NCI-H187 (cell line): Measurements from ENCODE around the gene HNRNPC.

Experiments used
- DNase-seq, 2 experiments: peaks; one replicate each; lab custom pipeline; 2025; lab: John Stamatoyannopoulos, UW

Gene HNRNPC

GRCh38 chr14:21210023-21210422 is 59.2 kb downstream of the HNRNPC start:
- no peak for DNase-seq

DNA sequence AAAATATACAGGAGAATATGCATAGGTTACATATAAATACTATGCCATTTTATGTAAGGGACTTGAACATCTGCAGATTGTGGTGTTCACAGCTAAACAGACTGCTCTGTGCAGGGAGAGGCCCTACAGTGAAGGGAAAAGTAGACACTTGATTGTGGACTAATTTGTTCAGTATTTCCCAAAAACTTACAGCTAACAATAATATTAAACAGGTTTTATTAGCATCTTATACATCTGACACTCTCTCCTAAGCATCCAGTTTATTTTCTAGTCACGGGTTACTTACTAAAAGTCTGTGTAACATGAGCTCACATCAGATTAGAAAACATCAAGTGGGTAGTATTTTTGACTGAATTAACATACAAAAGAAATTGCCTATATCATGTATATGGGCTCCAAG is 60.1 kb downstream of the HNRNPC start:
- no peak for DNase-seq

DNA sequence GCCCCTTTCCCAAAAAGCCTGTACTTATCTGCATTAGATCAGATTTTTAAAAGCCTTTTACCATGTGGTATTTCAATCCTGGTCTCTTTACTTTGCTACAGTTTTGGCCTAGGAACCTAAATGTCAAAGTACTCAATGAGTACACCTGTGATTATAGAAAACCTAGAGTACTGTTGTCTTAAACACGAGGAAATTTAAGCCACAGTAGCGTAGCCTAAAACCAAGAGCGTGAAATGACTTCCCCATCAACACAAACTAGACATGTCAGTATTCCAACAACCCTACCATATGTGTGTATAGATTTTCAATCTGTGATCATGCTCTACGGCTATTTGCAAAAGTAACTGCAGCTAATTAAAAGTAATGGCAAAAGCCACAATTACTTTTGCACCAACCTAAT is 60.7 kb downstream of the HNRNPC start:
- no peak for DNase-seq

DNA sequence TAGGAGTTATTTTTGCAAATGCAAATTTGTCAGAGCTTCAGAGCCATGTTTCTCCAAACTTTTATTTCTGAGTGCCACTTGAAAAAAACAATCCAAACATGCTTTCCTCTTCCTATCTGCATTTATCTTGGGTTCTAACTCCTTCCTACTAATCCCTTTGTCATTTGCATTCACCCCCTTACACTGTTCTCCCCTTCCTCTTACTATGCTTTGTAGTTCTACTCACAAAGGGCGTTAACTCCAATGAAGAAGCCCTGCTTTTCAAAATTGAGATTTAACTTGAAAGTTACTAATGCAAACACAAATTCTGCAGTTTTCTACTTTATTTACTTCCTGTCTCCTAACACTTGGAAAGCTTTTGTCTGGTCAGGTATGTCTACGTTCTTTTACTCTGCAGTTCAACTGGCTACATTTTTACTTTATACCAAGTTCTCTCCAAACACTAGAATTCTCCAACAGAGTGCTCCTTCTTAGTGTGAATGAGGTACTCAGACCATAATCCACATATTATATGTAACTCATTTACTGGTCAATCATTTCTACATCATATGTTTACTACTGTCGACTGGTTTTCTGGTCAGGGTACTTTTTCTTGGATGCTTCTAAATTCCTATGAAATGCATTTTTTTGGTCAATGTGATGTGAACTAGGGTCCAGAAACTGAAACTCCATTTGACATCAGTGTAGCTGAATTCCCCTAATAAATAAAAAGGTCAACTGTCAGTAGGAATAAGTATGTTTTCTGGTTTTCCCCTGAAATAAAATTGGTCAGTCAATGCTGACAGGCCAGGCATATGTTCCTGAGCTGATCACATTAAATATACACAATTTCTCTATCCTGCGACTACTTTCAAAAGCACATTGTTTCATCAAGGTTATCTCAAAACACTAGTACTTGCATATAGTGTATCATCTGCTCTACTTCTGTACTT is 62.2 kb downstream of the HNRNPC start:
- DNase-seq: no peak

DNA sequence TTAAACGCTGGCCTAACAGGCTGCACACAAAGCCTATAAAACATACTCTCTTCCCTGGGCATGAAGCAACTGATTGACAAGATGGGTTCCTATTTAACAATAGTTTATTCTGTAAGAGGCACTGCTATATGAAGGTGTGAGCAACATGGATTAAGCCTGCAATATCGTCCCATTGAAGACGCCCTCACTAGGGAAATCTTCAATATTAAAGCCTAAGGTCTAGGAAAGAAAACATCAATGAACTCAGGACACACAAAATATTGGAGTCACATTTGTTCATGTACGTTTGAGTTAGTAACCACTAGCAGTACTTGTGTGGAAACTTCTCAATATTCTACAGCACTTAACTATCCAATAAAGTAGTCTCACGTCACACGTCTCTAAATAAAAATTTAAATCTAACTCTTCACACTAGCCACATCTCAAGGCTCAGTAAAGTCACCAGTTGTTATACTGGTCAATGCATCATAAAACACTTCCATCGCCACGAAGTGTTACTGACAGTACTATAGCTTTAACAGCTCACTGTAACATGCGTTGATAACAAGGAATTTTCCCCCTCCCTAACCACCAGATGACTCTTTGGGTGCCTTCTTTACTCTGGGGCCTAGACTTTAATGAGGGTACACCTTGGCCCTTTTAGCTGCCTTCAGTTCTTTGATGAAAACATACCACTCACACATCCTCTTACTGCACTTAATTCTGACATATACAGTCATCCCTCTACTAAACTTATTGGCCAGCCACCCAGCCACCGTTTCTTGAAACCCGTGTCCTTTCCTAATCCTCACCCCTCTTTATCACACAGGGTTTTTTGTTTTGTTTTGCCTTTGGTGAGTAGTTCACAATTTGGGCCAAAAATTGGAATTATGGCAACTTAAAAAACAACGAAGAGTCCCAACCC is 63.3 kb downstream of the HNRNPC start:
- DNase-seq: no peak

- DNase-seq: no peak
Measured at GRCh38 chr14:21205026-21205677, 64.1 kb downstream of the HNRNPC start.

- peak in 1 of 2 experiments; percentile 6 for DNase-seq
Measured at GRCh38 chr14:21204167-21205025, 64.8 kb downstream of the HNRNPC start.

- DNase-seq: no peak
Measured at GRCh38 chr14:21203470-21204166, 65.6 kb downstream of the HNRNPC start.

DNA sequence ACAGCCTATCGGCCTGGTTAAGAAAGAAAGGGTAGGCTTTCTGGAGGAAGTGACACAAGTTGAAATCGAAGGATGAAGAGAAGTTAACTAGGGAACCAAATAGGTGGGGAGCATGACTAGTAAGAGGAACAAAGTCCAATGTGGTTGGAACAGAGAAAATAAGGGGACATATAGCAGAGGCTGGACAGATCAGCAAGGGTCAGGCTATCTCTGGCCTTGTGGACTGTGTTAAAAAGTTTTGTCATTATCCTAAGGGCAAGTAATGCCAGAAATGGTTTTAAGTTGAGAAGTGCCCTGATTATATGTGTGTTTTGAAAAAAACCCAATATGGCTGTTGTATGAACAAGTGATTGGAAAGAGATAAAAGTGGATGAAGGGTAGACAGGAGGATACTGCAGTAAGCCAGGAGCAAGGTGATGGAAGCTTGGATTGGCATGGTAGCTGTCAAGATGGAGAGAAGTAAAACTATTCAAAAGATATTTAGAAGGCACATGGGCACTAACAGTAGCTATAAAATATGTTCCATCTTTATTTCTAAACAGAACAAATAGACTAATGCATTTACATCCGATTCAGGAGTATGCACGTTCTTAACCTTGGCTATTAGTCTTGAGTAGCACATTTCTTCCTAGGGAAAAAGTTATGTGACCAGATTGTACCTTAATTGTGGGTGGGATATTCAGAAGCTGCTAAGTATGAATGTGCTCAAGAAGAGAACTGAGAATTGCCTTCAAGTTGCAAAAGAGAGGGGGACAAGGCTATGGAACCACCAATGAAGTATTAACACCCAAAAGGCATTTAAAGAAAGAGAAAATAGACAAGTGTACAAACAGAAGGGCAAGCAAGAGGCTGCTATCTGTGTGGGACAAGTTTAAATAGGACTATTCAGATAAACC is 66.5 kb downstream of the HNRNPC start:
- DNase-seq: no peak

DNA sequence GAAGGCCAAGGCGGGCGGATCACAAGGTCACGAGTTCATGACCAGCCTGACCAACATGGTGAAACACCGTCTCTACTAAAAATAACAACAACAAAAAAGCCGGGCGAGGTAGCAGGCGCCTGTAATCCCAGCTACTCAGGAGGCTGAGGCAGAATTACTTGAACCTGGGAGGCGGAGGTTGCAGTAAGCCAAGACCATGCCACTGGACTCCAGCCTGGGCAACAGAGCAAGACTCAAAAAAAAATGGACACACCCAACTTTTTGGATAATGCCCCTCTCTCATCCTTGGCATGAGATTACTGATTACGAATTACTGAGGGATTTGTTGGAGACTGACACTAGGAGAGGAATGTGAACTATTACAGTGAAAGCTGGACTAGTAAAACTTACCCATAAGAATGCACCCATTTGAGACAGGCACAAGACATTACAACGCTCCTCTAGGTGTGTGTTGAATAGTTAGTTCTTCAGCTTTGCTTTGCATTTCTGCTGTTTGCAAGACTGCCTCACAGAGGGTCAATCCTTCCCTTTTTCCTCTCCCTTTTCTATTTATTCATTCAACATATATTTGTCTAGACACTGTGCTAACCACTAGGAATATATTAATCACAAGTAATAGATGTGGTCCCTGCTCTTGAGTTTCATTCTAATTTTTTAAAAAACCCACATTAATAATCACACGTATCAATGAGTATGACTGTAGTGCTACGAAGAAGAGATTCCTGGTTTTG is 67.3 kb downstream of the HNRNPC start:
- no peak for DNase-seq

DNA sequence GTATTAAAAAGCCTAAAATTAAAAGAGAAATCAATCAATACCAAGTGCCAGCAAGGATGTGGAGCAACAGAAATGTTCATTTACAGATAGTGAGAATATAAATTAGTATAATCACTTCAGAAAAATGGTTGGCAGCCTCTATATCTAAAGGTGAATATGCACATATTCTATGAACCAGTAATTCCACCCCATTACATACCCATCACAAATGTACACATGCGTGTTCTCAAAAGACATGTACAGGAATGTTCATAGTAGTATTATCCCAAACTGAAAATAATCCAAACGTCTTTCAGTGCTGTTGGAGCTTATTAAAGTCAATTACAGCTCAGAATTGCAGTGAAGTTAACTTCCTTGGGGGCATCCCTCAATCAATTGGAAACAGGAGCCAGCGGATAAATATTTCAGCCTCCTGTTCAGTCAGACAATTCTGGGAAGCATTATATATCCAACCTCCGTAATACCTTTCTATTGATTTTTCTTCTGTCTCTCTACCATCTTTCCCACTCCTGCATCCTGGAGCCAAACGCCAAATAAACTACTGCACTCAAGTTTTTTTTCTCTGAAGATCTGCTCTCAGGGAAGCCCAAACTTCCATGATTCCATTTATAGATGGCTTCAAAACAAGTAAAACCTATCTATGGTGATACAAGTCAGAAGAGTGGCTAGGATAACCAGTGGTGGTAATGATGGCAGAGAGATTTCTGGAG is 68.3 kb downstream of the HNRNPC start:
- no peak for DNase-seq

DNA sequence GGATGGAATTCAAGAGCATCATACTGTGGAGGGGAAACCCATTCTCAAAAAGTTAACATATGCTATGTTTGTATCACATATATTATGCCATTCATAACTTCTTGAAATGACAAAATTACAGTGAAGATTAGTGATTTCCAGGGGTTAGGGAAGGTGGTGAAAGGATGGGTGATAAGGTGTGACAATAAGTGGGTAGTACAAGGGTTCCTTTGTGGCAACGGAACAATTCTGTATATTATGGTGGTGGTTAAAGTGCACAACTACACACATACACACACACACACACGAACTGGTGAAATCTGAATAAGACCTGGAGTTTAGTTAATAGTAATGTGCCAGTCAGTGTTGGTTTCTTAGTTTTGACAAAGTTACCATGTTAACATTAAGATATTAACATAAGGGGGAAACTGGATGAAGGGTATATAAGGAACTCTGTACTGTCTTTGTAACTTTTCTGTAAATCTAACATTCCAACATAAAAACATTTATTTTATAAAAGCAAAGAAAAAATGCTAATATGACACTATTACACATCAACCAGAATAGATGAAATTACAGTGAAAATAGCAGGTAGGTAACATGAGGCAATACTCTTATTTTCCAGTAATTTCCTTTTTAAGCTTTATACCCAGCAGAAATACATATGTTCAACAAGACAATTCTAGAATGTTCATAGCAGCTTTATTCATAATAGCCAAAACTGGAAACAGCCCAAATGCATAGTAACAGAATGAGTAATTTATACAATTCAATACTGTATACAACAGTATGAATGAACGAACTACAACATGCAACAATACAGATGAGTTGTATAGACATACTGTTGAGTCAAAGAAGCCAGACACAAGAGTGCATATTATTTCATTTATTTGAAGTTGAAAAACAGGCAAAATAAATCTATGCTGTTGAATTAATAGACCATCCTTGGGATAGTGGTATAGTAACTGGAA is 69.4 kb downstream of the HNRNPC start:
- DNase-seq: no peak

- DNase-seq: no peak
Measured at GRCh38 chr14:21197418-21198205, 71.6 kb downstream of the HNRNPC start.

- no peak for DNase-seq
Measured at GRCh38 chr14:21194597-21194996, 74.6 kb downstream of the HNRNPC start.

GRCh38 chr14:21192875-21193535 is 76.2 kb downstream of the HNRNPC start:
- no peak for DNase-seq

DNA sequence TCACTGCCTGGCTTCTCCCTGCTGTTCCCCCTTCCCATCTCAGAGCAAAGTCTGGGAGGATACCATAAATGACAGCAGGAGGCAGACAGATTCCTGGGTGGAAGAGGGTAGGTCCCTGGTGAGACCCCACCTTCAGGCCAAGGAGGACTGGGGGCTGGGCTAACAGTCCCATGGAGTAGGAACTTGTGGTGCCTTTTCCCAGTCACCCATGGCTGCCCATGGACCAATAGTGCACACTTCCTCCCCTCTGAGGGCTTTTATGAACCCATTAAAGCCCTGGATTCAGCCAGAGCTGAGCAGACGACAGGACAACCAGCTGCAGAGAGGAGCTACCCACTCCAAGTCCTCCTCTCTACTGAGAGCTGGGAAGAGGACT is 76.8 kb downstream of the HNRNPC start:
- no peak for DNase-seq
